Dermis microvascular lymphatic vessel endothelial cell (primary cell): ENCODE results near the gene APPBP2. TPM values are rescaled to one million over a fixed set of nuclear protein-coding genes. Genes with fewer than 3 reads are reported as not detected.
"Not testable (repeated sequence)": the region's sequence is repeated elsewhere in the genome, so short reads cannot be mapped to it uniquely, and the experiment has no call there.

ENCODE experiments used
- DNase-seq, 2 donors: peaks; one replicate each; pipeline versions ENCODE4 v3.0.0 to v3.0.0-alpha.2; 2010; ENCODE audit warnings: low read depth in 2 of 2
- total RNA-seq: library from RNA; depleted of rRNA; stranded (reverse); fragments of >200 nt; gene quantifications from 2 replicates; pipeline ENCODE4 v1.2.1, GENCODE V29; 2014

APPBP2 gene
- total RNA-seq, 1 donor from 2014 or later = 29.7 TPM

- DNase-seq = peak; percentile 82
Observed at GRCh38 chr17:60435244-60436167, 90.5 kb downstream of the APPBP2 start.

- DNase-seq = not testable (repeated sequence)
Observed at GRCh38 chr17:60433021-60433997, 92.7 kb downstream of the APPBP2 start.

- DNase-seq = not testable (repeated sequence)
Observed at GRCh38 chr17:60430561-60430960, 95.5 kb downstream of the APPBP2 start.

- not testable (repeated sequence) for DNase-seq
Observed at GRCh38 chr17:60428491-60428890, 97.6 kb downstream of the APPBP2 start.

- DNase-seq = no peak
Observed at GRCh38 chr17:60426596-60426995, 99.4 kb downstream of the APPBP2 start.

- DNase-seq = no peak
Observed at GRCh38 chr17:60425626-60426025, 100.4 kb downstream of the APPBP2 start.

GRCh38 chr17:60423865-60424264, 102.2 kb downstream of the APPBP2 start:
- no peak for DNase-seq

- no peak for DNase-seq
Observed at GRCh38 chr17:60422162-60422665, 103.8 kb downstream of the APPBP2 start, which contains the start of gene CHCT1. TSS of gene CHCT1 (plus strand) at chr17:60422489. CDS start at chr17:60422593, 104 bp downstream.

- DNase-seq = peak; percentile 14 to 56
Observed at GRCh38 chr17:60421273-60422161, 104.5 kb downstream of the APPBP2 start.

GRCh38 chr17:60419875-60420274, 106.2 kb downstream of the APPBP2 start:
- not testable (repeated sequence) for DNase-seq

GRCh38 chr17:60419003-60419402, 107.0 kb downstream of the APPBP2 start:
- DNase-seq = not testable (repeated sequence)

GRCh38 chr17:60416368-60416925, 109.6 kb downstream of the APPBP2 start:
- DNase-seq = peak in 1 of 2 donors; percentile 32

GRCh38 chr17:60415146-60415545, 110.9 kb downstream of the APPBP2 start:
- DNase-seq = no peak

- DNase-seq = no peak
Observed at GRCh38 chr17:60412701-60413100, 113.3 kb downstream of the APPBP2 start.

- no peak for DNase-seq
Observed at GRCh38 chr17:60410001-60410400, 116.0 kb downstream of the APPBP2 start.

GRCh38 chr17:60406887-60407286, 119.2 kb downstream of the APPBP2 start:
- no peak for DNase-seq

- DNase-seq = no peak
Observed at GRCh38 chr17:60403962-60404361, 122.1 kb downstream of the APPBP2 start.

GRCh38 chr17:60403523-60403810, 122.6 kb downstream of the APPBP2 start:
- no peak for DNase-seq

- DNase-seq = no peak
Observed at GRCh38 chr17:60401819-60402218, 124.2 kb downstream of the APPBP2 start.

- DNase-seq = no peak
Observed at GRCh38 chr17:60398227-60398959, 127.6 kb downstream of the APPBP2 start.
